HL-60 (cell line): Measurements from ENCODE around the gene RBBP8NL.

ENCODE experiments used
- DNase-seq, 2 experiments: peaks; one replicate each; pipeline ENCODE4 v3.0.0-alpha.2; 2010 to 2020; ENCODE audit warnings: low read depth in 1 of 2, low spot score in 1 of 2
- H3K27ac ChIP-seq: fragments of 250-450 bp; sonication (Bioruptor Pico); replicated peaks from 2 replicates; pipeline ENCODE4 v1.5.1; 2020; ENCODE audit warnings: mild to moderate bottlenecking, moderate library complexity
- H3K27me3 ChIP-seq: fragments of 250-450 bp; sonication (Bioruptor Pico); 2 replicates; pipeline ENCODE4 v1.5.1; 2021; ENCODE audit warnings: mild to moderate bottlenecking, moderate library complexity; ENCODE audit not compliant: insufficient read depth, poor library complexity, severe bottlenecking
- H3K4me3 ChIP-seq: replicated peaks from 2 replicates; pipeline ENCODE4 v1.5.1; 2011; ENCODE audit warnings: mild to moderate bottlenecking, control low read depth, low read length; ENCODE audit not compliant: insufficient read depth
- GABPA ChIP-seq: IDR thresholded peaks from 2 replicates; pipeline ENCODE4 v1.6.1; 2012; ENCODE audit warnings: low read depth
- POLR2AphosphoS5 ChIP-seq: IDR thresholded peaks from 2 replicates; pipeline ENCODE4 v1.6.1; 2012; ENCODE audit warnings: low read depth
- SPI1 ChIP-seq: IDR thresholded peaks from 2 replicates; pipeline ENCODE4 v1.6.1; 2012; ENCODE audit warnings: low read depth, mild to moderate bottlenecking, borderline replicate concordance
- TF ChIP-seq, protein P1 (sequence below): IDR thresholded peaks from one replicate; pipeline ENCODE4 v1.5.1; 2011; ENCODE audit warnings: low read length, control low read depth, inconsistent platforms; ENCODE audit not compliant: insufficient read depth
- TF ChIP-seq, protein P2 (sequence below): IDR thresholded peaks from 2 replicates; pipeline ENCODE4 v1.6.1; 2012; ENCODE audit warnings: low read depth; ENCODE audit not compliant: insufficient replicate concordance

The RBBP8NL gene

DNA sequence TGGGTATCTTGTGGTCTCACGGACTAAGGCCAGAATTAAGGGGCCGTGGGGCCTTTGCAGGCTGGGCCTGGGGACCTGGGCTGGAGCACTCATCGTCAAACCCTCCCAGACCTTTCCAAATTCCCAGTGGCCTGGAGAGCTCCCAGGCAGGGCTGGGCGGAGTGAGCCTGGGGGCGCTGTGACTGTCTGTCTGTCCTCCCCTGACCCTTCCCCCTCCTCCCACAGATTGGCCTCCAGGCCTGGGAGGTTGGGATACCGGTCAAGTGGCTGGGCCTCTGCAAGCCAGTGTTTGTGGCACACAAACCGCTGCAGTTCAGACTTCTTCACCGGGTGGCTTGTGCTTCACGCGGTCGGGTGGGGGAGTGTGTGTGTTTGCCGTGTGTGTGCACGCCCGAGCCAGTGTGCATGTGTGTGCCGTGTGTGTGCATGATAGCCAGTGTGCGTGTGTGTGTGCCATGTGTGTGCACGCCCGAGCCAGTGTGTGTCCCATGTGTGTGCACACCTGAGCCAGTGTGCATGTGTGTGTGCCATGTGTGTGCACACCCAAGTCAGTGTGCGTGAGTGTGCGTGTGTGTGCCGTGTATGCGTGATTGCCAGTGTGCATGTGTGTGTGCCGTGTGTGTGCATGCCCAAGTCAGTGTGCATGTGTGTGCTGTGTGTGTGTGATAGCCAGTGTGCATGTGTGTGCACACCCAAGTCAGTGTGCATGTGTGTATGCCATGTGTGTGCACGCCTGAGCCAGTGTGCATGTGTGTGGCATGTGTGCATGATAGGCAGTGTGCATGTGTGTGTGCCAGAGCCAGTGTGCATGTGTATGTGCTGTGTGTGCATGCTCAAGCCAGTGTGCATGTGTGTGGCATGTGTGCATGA, 6.3 kb downstream of the RBBP8NL start:
- Histone ChIP-seq H3K27ac (no peak overlapping the region), H3K27me3 (peaks cover 13% of the 10 kb centered on the region), H3K4me3 (no peak overlapping the region)
- DNase-seq, result no peak
- TF ChIP-seq POLR2AphosphoS5, result no peak
- TF ChIP-seq, protein P1, sequence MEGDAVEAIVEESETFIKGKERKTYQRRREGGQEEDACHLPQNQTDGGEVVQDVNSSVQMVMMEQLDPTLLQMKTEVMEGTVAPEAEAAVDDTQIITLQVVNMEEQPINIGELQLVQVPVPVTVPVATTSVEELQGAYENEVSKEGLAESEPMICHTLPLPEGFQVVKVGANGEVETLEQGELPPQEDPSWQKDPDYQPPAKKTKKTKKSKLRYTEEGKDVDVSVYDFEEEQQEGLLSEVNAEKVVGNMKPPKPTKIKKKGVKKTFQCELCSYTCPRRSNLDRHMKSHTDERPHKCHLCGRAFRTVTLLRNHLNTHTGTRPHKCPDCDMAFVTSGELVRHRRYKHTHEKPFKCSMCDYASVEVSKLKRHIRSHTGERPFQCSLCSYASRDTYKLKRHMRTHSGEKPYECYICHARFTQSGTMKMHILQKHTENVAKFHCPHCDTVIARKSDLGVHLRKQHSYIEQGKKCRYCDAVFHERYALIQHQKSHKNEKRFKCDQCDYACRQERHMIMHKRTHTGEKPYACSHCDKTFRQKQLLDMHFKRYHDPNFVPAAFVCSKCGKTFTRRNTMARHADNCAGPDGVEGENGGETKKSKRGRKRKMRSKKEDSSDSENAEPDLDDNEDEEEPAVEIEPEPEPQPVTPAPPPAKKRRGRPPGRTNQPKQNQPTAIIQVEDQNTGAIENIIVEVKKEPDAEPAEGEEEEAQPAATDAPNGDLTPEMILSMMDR, result no peak
- no peak for TF ChIP-seq SPI1
- no peak for TF ChIP-seq GABPA
- TF ChIP-seq, protein P2, sequence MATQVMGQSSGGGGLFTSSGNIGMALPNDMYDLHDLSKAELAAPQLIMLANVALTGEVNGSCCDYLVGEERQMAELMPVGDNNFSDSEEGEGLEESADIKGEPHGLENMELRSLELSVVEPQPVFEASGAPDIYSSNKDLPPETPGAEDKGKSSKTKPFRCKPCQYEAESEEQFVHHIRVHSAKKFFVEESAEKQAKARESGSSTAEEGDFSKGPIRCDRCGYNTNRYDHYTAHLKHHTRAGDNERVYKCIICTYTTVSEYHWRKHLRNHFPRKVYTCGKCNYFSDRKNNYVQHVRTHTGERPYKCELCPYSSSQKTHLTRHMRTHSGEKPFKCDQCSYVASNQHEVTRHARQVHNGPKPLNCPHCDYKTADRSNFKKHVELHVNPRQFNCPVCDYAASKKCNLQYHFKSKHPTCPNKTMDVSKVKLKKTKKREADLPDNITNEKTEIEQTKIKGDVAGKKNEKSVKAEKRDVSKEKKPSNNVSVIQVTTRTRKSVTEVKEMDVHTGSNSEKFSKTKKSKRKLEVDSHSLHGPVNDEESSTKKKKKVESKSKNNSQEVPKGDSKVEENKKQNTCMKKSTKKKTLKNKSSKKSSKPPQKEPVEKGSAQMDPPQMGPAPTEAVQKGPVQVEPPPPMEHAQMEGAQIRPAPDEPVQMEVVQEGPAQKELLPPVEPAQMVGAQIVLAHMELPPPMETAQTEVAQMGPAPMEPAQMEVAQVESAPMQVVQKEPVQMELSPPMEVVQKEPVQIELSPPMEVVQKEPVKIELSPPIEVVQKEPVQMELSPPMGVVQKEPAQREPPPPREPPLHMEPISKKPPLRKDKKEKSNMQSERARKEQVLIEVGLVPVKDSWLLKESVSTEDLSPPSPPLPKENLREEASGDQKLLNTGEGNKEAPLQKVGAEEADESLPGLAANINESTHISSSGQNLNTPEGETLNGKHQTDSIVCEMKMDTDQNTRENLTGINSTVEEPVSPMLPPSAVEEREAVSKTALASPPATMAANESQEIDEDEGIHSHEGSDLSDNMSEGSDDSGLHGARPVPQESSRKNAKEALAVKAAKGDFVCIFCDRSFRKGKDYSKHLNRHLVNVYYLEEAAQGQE, result no peak

DNA sequence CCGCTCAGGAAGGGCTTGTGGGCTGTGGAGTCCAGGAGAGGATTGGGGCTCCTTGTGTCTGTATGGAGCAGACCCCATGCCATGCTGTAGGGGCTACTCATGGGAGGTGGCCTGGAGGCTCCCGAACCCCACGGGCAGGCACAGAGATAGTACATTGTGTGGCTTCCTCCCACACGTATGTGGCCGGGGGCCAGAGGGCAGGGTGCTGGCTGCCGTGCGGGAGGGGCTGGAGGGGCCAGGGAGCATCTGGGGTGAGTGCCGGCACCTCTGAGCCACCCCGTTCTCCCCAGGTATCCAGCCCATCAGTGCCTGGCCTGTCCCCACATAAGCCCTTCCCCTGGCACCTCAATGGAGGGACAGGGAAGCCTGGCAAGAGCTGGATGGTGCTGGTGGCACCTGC, 7.6 kb downstream of the RBBP8NL start:
- H3K27ac ChIP-seq, result no peak overlapping the region
- TF ChIP-seq, protein P1, result no peak
- TF ChIP-seq POLR2AphosphoS5 (no peak), GABPA (no peak), SPI1 (no peak)
- TF ChIP-seq, protein P2, result no peak
- H3K4me3 ChIP-seq, result no peak overlapping the region
- H3K27me3 ChIP-seq, result peaks cover 13% of the 10 kb centered on the region
- no peak for DNase-seq

- no peak overlapping the region for H3K4me3 ChIP-seq
- no peak for DNase-seq
- TF ChIP-seq, protein P2, result no peak
- TF ChIP-seq POLR2AphosphoS5 (no peak), GABPA (no peak), SPI1 (no peak)
- TF ChIP-seq, protein P1, result no peak
- peaks cover 13% of the 10 kb centered on the region for H3K27me3 ChIP-seq
- H3K27ac ChIP-seq, result no peak overlapping the region
Observed at GRCh38 chr20:62418709-62419487, 8.4 kb downstream of the RBBP8NL start.
